Stimulated activated memory B cell treated with anti-CD40 and anti-IgM and Interleukin-4, amounts not matched to agents 10 μg/mL and 1 μg/mL and 100 μg/mL, for 72 hours (primary cell): ENCODE results near the gene CYS1.
A peak's percentile ranks its signal among the peaks of the same experiment; 100 is the strongest.

ENCODE experiments used
- ATAC-seq: fragments of 150-1000 bp; cut with Tn5 transposase; 2 replicates; pipeline ENCODE4 v1.10.0; 2021
- H3K27ac Mint-ChIP-seq: one replicate; pipeline ENCODE4 v1.8.0; 2022; ENCODE audit warnings: mild to moderate bottlenecking, mixed read lengths
- H3K27me3 Mint-ChIP-seq: one replicate; pipeline ENCODE4 v1.8.0; 2022; ENCODE audit warnings: mixed read lengths
- H3K36me3 Mint-ChIP-seq: one replicate; pipeline ENCODE4 v1.8.0; 2022; ENCODE audit warnings: mixed read lengths
- H3K4me1 Mint-ChIP-seq: one replicate; pipeline ENCODE4 v1.8.0; 2022; ENCODE audit warnings: mixed read lengths
- H3K4me3 Mint-ChIP-seq: one replicate; pipeline ENCODE4 v1.8.0; 2022; ENCODE audit warnings: mild to moderate bottlenecking, moderate library complexity, mixed read lengths
- H3K9me3 Mint-ChIP-seq: one replicate; pipeline ENCODE4 v1.8.0; 2022; ENCODE audit warnings: mixed read lengths

Gene CYS1

DNA sequence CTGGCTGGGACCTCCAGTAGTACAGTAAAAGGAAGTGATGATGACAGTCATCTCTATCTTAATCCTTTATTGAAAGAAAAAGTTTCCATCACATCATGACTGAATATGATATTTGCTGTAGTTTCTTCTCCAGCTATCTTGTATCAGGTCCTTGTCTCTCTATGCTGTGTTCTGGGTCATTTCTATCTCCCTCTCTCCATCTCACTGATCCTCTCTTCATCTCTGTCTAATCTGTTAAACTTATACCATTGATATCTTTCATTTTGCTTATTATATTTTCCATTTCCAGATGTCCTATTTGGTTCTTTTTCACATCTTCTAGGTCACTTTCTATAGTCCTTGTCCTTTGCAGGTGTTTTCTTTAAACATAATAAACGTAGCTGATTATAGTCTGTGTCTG, 12.3 kb downstream of the CYS1 start:
- Mint-ChIP-seq H3K4me3 (no peak overlapping the region), H3K27ac (no peak overlapping the region), H3K4me1 (peaks cover 7% of the 10 kb centered on the region), H3K36me3 (peaks cover 6% of the 10 kb centered on the region), H3K9me3 (peaks cover 6% of the 10 kb centered on the region), H3K27me3 (peaks cover 8% of the 10 kb centered on the region)
- no peak for ATAC-seq

DNA sequence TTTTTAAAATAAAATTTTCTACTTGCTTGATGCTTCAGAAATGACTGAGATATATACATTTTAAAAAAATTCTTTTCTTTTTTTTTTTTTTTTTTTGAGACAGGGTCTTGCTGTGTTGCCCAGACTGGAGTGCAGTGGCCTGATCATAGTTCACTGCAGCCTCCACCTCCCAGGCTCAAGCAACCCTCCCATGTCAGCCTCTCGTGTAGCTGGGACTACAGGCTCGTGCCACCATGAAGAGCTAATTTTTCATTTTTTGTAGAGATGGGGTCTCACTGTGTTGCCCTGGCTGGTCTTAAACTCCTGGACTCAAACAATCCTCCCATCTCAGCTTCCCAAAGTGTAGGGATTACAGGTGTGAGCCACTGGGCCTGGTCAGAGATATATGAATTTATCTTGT, 12.9 kb downstream of the CYS1 start:
- H3K27me3 Mint-ChIP-seq = peaks cover 2% of the 10 kb centered on the region
- no peak overlapping the region for H3K27ac Mint-ChIP-seq
- no peak overlapping the region for H3K4me3 Mint-ChIP-seq
- no peak for ATAC-seq
- H3K4me1 Mint-ChIP-seq = peaks cover 1% of the 10 kb centered on the region
- H3K36me3 Mint-ChIP-seq = peaks cover 6% of the 10 kb centered on the region
- peaks cover 6% of the 10 kb centered on the region for H3K9me3 Mint-ChIP-seq

DNA sequence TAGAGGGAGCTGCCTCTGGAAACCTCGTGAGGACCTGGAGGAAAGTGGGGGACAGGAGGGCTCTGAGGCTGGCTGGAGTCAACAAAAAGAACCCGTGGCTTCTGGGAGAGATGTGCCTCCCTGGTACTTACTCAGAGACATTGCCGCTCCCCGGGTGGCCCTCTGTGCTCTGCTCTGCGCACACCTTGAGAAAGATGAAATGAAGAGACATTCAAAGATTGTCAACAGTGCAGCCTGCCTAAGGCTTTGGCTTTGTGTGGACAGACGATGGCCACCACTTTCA, 14.5 kb downstream of the CYS1 start:
- no peaks in the 10 kb centered on the region for H3K4me1 Mint-ChIP-seq
- H3K9me3 Mint-ChIP-seq = peaks cover 6% of the 10 kb centered on the region
- peaks cover 6% of the 10 kb centered on the region for H3K36me3 Mint-ChIP-seq
- H3K27ac Mint-ChIP-seq = no peak overlapping the region
- no peak overlapping the region for H3K4me3 Mint-ChIP-seq
- no peaks in the 10 kb centered on the region for H3K27me3 Mint-ChIP-seq
- ATAC-seq = no peak

DNA sequence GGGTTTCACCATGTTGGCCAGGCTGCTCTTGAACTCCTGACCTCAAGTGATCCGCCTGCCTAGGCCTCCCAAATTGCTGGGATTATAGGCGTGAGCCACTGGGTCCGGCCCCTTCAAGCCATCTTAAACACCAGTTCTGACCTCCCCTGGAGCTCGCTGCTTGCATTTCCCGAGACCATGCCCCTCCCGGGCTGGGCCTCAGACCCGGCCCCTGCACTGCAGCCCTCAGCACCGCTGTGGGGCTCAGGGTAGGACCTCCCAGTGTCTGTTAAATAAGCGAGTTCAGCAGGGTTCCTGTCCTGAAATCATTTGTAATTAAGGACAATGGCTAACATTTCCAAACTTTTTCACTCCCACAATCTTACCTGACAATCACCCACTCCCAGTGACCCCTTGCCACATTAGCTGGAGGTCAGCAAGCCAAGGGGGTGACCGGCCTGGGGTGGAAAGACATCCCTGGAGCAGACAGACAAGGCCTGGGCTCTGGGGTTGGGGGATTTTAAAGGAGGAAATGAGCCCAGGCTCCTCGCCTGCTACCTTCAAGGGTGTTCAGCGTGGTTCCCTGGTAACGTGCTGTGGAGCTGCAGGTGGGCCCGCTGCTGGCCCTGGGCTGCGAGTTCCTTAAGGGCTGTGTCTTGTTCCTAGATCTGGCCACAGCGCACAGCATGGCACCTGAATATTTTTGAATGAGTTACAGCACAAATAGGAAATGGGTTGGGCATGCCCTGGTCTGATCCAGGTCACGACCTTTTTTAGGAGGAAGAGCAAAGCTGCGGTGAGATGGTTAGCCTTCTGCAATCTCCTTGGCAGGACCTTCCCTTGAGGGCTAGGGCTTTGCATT, 15.1 kb downstream of the CYS1 start:
- H3K4me3 Mint-ChIP-seq = no peak overlapping the region
- no peaks in the 10 kb centered on the region for H3K27me3 Mint-ChIP-seq
- no peaks in the 10 kb centered on the region for H3K4me1 Mint-ChIP-seq
- ATAC-seq = no peak
- H3K9me3 Mint-ChIP-seq = peaks cover 6% of the 10 kb centered on the region
- no peak overlapping the region for H3K27ac Mint-ChIP-seq
- peaks cover 6% of the 10 kb centered on the region for H3K36me3 Mint-ChIP-seq

DNA sequence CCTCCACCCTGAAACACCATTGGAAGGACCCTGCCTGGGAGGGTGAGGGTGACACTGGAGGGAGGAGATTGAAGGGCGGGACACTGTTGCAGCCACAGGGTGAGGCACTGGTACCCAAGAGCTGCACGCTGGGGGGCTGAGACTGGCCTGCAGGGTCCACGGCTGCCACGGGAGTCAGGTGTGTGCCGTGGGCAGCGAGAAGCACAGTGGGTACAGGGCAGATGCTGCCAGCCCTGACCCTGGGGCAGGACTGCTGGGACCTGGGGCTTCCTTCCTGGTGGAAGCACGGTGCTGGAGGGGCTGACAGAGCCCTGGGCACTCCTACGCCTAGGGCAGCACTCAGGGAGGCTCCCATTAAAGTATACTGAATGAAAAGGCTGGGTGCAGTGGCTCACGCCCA, 16.6 kb downstream of the CYS1 start:
- H3K4me1 Mint-ChIP-seq = no peaks in the 10 kb centered on the region
- H3K27me3 Mint-ChIP-seq = no peaks in the 10 kb centered on the region
- peaks cover 6% of the 10 kb centered on the region for H3K9me3 Mint-ChIP-seq
- ATAC-seq = no peak
- no peak overlapping the region for H3K4me3 Mint-ChIP-seq
- H3K36me3 Mint-ChIP-seq = peaks cover 6% of the 10 kb centered on the region
- H3K27ac Mint-ChIP-seq = no peak overlapping the region

DNA sequence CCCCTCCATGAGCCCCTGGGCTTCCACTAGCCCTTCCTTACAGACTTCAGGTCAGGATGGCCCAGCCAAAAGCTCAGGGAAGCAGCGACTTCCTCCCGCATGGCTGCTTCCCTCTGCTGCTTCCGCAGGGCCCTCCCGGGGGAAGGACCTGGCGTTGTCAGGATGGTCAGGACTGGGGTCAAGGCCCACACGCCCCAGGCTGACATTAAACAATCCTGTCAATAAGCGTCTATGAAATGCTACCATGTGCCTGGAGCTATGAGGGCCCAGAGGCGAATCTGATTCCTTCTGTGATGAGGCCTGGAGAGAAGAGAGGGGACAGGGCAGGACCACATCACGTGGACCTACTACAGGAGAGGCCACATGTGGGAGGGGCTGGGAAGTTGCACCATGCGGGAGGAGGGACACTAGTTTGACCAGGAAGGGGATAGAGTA, 17.3 kb downstream of the CYS1 start:
- no peaks in the 10 kb centered on the region for H3K4me1 Mint-ChIP-seq
- no peaks in the 10 kb centered on the region for H3K27me3 Mint-ChIP-seq
- peaks cover 2% of the 10 kb centered on the region for H3K9me3 Mint-ChIP-seq
- H3K36me3 Mint-ChIP-seq = peaks cover 3% of the 10 kb centered on the region
- no peak for ATAC-seq
- H3K4me3 Mint-ChIP-seq = no peak overlapping the region
- H3K27ac Mint-ChIP-seq = no peak overlapping the region

DNA sequence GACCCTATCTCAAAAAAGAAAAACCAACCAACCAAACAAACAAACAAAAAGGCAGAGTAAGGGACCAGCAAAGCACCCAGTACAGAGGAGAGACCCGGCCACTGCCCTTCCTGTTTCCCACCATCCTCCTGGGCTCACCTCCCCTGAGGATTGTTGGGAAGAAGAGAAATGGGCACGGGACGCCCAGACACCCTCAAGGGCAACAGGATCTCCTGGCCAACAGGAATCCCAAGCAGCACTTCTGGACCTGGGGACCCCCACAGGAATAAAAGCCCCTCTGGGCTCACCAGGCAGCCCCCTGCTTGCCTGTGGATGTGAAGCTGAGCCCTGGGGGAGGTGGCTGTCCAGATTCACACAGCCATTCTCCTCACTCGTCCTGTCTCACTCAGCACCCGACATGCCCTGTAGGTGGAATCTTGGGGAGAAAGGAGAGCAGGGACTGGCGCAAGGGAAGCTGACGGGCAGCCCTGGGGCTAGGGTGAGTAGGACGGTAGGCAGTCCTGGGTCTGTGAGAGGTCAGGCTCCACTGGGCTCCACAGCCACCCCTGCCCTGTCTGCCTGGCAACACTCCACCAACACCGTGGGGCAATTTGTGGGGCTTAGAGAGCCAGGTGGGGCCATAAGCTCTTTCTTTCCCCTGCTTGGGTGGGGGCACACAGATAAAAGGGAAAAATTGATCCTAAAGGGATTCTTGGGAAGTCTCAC, 18.8 kb downstream of the CYS1 start:
- no peaks in the 10 kb centered on the region for H3K9me3 Mint-ChIP-seq
- no peak overlapping the region for H3K27ac Mint-ChIP-seq
- H3K36me3 Mint-ChIP-seq = no peaks in the 10 kb centered on the region
- H3K4me1 Mint-ChIP-seq = peaks cover 12% of the 10 kb centered on the region
- ATAC-seq = no peak
- H3K27me3 Mint-ChIP-seq = no peaks in the 10 kb centered on the region
- H3K4me3 Mint-ChIP-seq = no peak overlapping the region

DNA sequence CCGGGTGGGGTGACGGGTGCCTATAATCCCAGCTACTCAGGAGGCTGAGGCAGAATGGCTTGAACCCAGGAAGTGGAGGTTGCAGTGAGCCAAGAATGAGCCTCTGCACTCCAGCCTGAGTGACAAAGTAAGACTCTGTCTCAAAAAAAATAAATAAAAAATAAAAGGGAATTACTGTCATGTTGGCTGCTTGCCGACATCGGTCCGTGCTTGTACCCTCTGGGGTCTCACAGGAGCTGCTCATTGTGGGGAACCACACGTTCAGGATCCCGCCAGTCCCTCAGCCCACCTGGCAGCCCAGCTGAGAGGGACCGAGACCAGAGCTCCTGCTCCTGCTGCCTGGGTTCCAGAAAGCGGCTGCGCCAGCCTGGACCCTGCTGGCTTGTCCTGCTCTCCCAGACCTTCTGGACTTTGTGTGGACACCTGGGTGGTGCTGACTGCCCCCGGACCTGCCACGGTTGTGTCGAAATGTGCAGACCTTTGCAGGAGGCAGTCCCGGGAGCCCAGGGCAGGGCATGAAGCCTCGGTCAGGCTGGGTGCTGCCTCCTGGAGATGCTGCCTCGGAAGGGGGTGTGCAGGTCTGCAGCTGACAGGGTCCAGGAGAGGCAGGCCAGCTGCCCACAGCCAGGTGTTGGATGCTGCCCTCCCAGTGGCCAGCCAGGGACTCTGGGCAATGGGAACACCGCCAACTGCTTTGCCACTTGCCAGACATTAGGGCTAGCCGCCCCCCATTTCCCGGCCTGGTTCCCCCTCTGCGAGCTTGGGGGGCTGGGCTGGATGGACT, 20.5 kb downstream of the CYS1 start:
- Mint-ChIP-seq H3K4me3 (no peak overlapping the region), H3K9me3 (no peaks in the 10 kb centered on the region), H3K36me3 (peaks cover 12% of the 10 kb centered on the region), H3K4me1 (peaks cover 12% of the 10 kb centered on the region), H3K27me3 (no peaks in the 10 kb centered on the region), H3K27ac (no peak overlapping the region)
- no peak for ATAC-seq

DNA sequence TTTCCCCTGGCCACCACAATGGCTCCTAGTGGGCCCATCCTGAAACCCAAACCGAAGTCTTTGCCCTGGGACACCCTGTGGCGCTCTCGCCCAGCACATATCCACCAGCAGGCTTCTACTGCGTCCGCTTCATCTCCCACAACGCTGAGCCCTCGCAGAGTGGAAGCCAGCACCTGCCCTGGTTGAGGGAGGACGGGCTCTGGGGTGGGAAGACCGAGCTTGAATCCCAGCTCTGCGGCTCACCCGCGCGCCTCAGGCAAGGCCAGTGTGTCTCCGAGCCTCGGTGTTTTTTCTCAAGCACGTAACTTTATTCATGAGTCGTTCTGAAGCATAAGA, 21.2 kb downstream of the CYS1 start:
- Mint-ChIP-seq H3K4me1 (peaks cover 12% of the 10 kb centered on the region), H3K9me3 (no peaks in the 10 kb centered on the region)

DNA sequence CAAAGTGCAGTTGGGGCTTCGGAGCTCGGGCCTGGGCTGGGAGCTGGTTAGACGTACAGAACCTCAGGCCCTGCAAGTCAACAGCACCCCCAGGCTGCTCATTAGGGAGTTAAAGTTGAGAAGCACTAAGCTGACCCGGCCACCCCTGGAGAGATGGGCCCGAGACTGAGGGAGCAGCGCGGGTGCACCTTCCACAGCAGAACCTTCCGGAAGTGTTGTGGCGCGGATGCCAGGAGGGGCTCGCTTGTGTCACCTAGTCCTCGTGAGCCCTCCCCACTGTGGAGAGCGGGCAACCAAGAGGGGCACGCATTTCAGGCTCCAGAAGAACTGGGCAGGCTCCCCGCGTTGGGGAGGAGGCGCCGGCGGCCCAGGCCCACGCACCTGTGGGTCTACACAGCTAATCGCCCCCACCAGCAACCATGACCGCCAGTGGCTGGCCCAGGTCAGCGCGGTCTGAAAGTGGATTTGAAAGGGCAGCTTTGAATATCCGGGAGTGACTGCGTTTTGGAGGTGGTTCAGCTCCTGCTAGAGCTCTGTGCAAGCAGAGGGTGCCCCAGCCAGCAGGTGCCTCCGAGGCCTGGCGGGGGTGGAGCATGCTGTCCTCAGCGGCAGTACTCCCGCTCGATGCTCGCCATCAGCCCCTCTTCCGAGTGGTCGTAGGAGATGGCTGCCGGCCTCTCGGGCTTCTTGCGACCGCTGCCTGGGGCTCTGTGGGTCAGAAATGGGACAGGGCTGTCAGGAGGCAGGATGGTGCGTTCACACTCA, 21.8 kb downstream of the CYS1 start:
- no peaks in the 10 kb centered on the region for H3K27me3 Mint-ChIP-seq
- H3K4me3 Mint-ChIP-seq = no peak overlapping the region
- H3K9me3 Mint-ChIP-seq = no peaks in the 10 kb centered on the region
- H3K4me1 Mint-ChIP-seq = peaks cover 12% of the 10 kb centered on the region
- H3K36me3 Mint-ChIP-seq = peaks cover 23% of the 10 kb centered on the region
- no peak for ATAC-seq
- H3K27ac Mint-ChIP-seq = no peak overlapping the region

More for the DNA sequence above, 21.2 kb downstream of the CYS1 start:
- Mint-ChIP-seq H3K27ac (no peak overlapping the region), H3K4me3 (no peak overlapping the region), H3K36me3 (peaks cover 20% of the 10 kb centered on the region), H3K27me3 (no peaks in the 10 kb centered on the region)
- ATAC-seq = no peak

DNA sequence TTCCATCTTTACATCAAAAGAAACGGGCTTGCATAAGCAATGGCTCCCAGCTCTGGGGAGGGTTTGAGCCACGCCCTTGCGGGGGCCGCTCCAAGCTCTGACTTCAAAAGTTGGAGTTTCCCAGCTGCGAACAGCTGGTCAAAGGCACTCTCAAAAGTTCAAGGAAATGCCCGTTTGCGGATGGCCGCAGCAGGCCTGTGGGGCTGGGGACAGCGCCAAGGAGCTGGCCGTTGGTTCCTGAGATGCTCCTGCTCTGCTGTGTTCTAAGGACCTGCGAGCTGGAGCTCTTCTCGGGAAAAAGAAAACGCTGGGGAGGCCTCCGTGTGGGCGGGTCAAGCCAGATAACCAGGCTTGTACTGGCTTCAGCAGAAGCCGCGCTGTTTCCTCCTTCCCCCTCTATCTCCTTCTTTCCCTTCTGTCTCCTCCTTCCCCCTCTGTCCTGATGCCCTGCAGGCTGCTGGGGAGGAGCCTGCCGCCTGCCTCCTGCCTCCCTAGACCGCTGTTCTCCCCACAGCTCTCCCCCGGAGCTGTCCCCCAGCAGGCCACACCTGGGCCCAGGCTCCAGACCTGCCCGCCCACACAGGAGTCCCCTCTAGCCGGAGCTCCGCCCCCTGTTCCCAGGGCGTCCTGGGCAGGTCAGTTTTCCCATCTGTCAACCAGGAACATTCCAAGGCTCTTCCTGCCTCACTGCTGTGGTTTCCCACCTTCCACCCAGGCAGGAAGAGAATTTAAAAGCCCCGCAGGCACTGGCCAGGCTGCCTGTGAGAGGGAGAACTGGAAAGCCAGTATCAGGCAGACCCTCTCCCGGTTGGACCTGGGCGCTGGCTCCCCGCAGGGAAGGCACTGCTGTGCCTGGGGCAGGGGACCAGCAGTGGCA, 22.7 kb downstream of the CYS1 start:
- H3K27ac Mint-ChIP-seq = peak overlapping the region; percentile 33
- H3K4me1 Mint-ChIP-seq = peaks cover 12% of the 10 kb centered on the region
- H3K4me3 Mint-ChIP-seq = peak overlapping the region; percentile 62
- ATAC-seq = peak; percentile 60
- no peaks in the 10 kb centered on the region for H3K9me3 Mint-ChIP-seq
- H3K27me3 Mint-ChIP-seq = no peaks in the 10 kb centered on the region
- peaks cover 24% of the 10 kb centered on the region for H3K36me3 Mint-ChIP-seq

DNA sequence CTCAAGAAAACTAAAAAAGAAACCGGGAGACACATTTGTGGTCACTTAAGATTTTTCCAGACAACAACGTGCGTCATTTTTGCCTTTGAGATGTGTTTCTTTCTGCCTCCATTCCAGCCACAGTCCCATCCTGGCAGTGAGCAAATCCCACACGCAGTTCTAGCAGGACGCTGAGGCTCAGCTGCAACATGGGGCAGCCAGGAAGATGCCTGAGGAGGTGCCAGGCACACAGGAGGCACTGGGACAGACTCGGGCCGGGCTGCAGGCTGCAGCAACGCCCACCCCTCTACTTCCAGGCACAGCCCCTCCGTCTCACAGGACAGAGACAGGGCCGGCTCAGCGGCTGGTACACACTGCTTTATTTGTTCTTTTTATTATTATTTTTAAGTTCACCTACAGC, 23.8 kb downstream of the CYS1 start:
- Mint-ChIP-seq H3K27ac (no peak overlapping the region), H3K4me1 (peaks cover 12% of the 10 kb centered on the region), H3K4me3 (no peak overlapping the region), H3K27me3 (no peaks in the 10 kb centered on the region), H3K36me3 (peaks cover 30% of the 10 kb centered on the region), H3K9me3 (no peaks in the 10 kb centered on the region)
- ATAC-seq = no peak

DNA sequence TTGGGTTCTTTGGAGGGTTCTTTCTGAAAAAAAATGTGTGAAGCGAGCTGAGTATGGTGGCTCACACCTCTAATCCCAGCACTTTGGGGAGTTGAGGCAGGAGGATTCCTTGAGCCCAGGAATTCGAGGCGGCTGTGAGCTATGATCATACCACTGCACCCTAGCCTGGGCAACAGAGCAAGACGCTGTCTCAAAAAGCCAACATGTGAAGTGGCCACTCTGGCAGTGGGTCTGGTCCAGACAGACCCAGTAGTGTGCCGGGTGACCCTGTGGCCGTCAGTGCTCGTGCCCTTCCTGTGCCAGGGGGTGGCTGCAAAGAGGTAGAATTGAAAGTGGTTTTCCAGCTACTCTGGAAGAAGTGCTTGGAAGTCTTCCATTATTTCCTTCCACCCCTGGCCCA, 25.2 kb downstream of the CYS1 start:
- H3K4me3 Mint-ChIP-seq = no peak overlapping the region
- no peak for ATAC-seq
- H3K27ac Mint-ChIP-seq = no peak overlapping the region
- peaks cover 12% of the 10 kb centered on the region for H3K4me1 Mint-ChIP-seq
- no peaks in the 10 kb centered on the region for H3K27me3 Mint-ChIP-seq
- H3K36me3 Mint-ChIP-seq = peaks cover 30% of the 10 kb centered on the region
- no peaks in the 10 kb centered on the region for H3K9me3 Mint-ChIP-seq

DNA sequence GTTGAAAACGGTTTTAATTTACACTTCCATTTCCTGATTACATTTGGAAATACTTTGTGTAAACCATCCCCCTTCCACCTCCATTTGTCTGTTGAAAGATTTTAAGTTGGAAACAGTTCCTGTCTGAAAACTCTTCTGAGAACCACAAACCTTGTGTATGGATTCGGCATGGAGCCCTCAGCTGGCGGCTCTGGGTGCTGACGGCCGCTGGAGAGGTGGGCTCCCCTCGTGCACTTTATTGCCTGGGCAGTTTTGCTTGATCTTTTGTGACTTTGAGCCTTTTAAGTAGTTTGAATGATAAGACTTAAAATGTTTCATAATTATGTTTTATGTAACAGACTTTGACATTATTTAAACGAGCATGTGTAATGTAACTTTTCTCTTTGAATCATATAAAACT, 25.8 kb downstream of the CYS1 start:
- H3K36me3 Mint-ChIP-seq = peaks cover 35% of the 10 kb centered on the region
- no peak overlapping the region for H3K27ac Mint-ChIP-seq
- no peak for ATAC-seq

More for the DNA sequence above, 25.8 kb downstream of the CYS1 start:
- Mint-ChIP-seq H3K27me3 (no peaks in the 10 kb centered on the region), H3K4me1 (peaks cover 12% of the 10 kb centered on the region), H3K9me3 (no peaks in the 10 kb centered on the region), H3K4me3 (no peak overlapping the region)
